H1 (cell line): ENCODE measurements around the gene TNIK. TPM values are rescaled to one million over a fixed set of nuclear protein-coding genes. Genes with fewer than 3 reads are reported as not detected.

Experiments used
- CBX8 ChIP-seq: fragments of 300-800, 300-1000 bp; sonication (generic); IDR thresholded peaks from 2 replicates; pipeline ENCODE4 v1.7.1; 2016; ENCODE audit warnings: low read depth, low read length, borderline replicate concordance
- HDAC6 ChIP-seq: IDR thresholded peaks from one replicate; pipeline ENCODE4 v1.7.1; 2012; ENCODE audit warnings: low read depth, mild to moderate bottlenecking, inconsistent platforms, low read length, moderate library complexity
- MAX ChIP-seq: IDR thresholded peaks from 2 replicates; pipeline ENCODE4 v1.6.1; 2012; ENCODE audit warnings: inconsistent platforms
- SP2 ChIP-seq: IDR thresholded peaks from 2 replicates; pipeline ENCODE4 v1.6.1; 2012; ENCODE audit warnings: mild to moderate bottlenecking, low read length, inconsistent platforms
- polyA plus RNA-seq, 7 experiments: library from polyadenylated mRNA; depleted of rRNA in 3 of 7; stranded (reverse) in 5 of 7; unstranded in 2 of 7; fragments of >200 nt in 5 of 7; fragments of 200-250 nt in 2 of 7; gene quantifications; 1 replicate in 5 of 7; 2 replicates in 1 of 7; 4 replicates in 1 of 7; pipeline versions ENCODE4 v1.2.1 to v1.2.3, GENCODE V29; 2011 to 2013; ENCODE audit warnings: missing spikeins in 2 of 7, mixed read lengths in 2 of 7
- total RNA-seq: library from RNA; stranded (reverse); fragmentation: NEBNext Ultra II Directional; extraction: Animal tissue kit (Norgen Biotek cat#: 25700); gene quantifications from 2 replicates; pipeline ENCODE4 v1.2.1, GENCODE V29; 2021

TNIK gene
- total and polyA plus RNA-seq, 2 of the 8 experiments (the other 6 are each of a cell fraction or from before 2014, with no cell fraction given), result 7.4 to 42.0 TPM

- TF ChIP-seq CBX8, result no peak
- TF ChIP-seq HDAC6, result no peak
- TF ChIP-seq SP2, result no peak
- TF ChIP-seq MAX, result no peak
Measured at GRCh38 chr3:171315101-171315500, 145.1 kb downstream of the TNIK start (continued).
